ENCODE results near the gene SEC22A. TPM values are rescaled to one million over a fixed set of nuclear protein-coding genes. Genes with fewer than 3 reads are reported as not detected.
A peak's percentile ranks its signal among the peaks of the same experiment; 100 is the strongest.

The SEC22A gene
- total RNA-seq (10 to 100 TPM in 6 of 10 donors, 1 to 10 TPM in 4; 7.0 to 13.6 (median 10.3) TPM), polyA plus RNA-seq (1 to 10 TPM; 2.9 to 9.5 TPM)
- long read RNA-seq, donor 1, full-length matches to known transcripts, result 18 of 20 reads
- long read RNA-seq, donor 1, partial matches to known transcripts, result 0 of 20 reads
- long read RNA-seq, donor 1, other reads (novel, unspliced or antisense), result 2 of 20 reads
- long read RNA-seq, donor 2, full-length matches to known transcripts, result 11 of 14 reads
- long read RNA-seq, donor 2, partial matches to known transcripts, result 0 of 14 reads
- long read RNA-seq, donor 2, other reads (novel, unspliced or antisense), result 3 of 14 reads
- long read RNA-seq, donor 3, transcript SEC22A-210 (7 exons, 972 nt), result major isoform, 20 of 23 reads
- long read RNA-seq, donor 3, partial matches to known transcripts, result 1 of 23 reads
- long read RNA-seq, donor 3, other reads (novel, unspliced or antisense), result 2 of 23 reads

- ATAC-seq (peak; percentile 98 to 100 (median 99)), DNase-seq (peak; percentile 90 to 94)
- WGBS, 2 donors, result 0 to 1% methylated on average over 57 to 60 of the region's 60 CpGs
- H3K27ac ChIP-seq, result peak within 1 kb of the TSS; percentile 41 to 95 (median 86)
- no peak for TF ChIP-seq CTCF (IDR thresholded peaks at IDR 0.05)
- no peaks in the 10 kb centered on the region for H3K36me3 ChIP-seq
- intact Hi-C loops (cut with DNase I), result loop anchor here in 1 of 10 donors (10.0 kb wide), 1 partner anchor 167 kb away; no protein-coding TSS in a partner anchor
- H3K4me1 ChIP-seq, result peaks cover 0 to 21% (median 15%) of the 10 kb centered on the region in 9 donors
- no peaks in the 10 kb centered on the region for H3K27me3 ChIP-seq
- H3K4me3 ChIP-seq, result peak within 1 kb of the TSS; percentile 78 to 100 (median 94)
- peaks cover 0 to 6% (median 0%) of the 10 kb centered on the region in 11 donors for H3K9me3 ChIP-seq
Observed at GRCh38 chr3:123201557-123202427, at the start of gene SEC22A. Gene SEC22A (plus strand): TSS chr3:123201943. CDS start chr3:123209218, 7,275 bp downstream.

- peaks cover 0 to 84% (median 8%) of the 10 kb centered on the region in 9 donors for H3K36me3 ChIP-seq
- H3K27me3 ChIP-seq, result no peaks in the 10 kb centered on the region
- no peak overlapping the region for H3K4me3 ChIP-seq
- WGBS, 2 donors, result 93 to 97% methylated on average over 3 of the region's 3 CpGs
- H3K9me3 ChIP-seq, result no peaks in the 10 kb centered on the region
- DNase-seq, result no peak
- peak overlapping the region in 1 of 10 donors; percentile 57 for H3K27ac ChIP-seq
- peaks cover 0 to 30% (median 5%) of the 10 kb centered on the region in 9 donors for H3K4me1 ChIP-seq
- TF ChIP-seq CTCF (IDR thresholded peaks at IDR 0.05), result no peak
- intact Hi-C loops (cut with DNase I), result no loop called here
- ATAC-seq, result peak in 1 of 8 donors; percentile 30
Observed at GRCh38 chr3:123152687-123153086, 49.1 kb upstream of the SEC22A start.

- H3K9me3 ChIP-seq, result no peaks in the 10 kb centered on the region
- H3K4me1 ChIP-seq, result peaks cover 0 to 35% (median 8%) of the 10 kb centered on the region in 9 donors
- DNase-seq (no peak), ATAC-seq (no peak)
- 91 to 93% methylated on average over 6 of the region's 6 CpGs for WGBS, 2 donors
- intact Hi-C loops (cut with DNase I), result no loop called here
- no peak overlapping the region for H3K4me3 ChIP-seq
- H3K27ac ChIP-seq, result peak overlapping the region in 1 of 10 donors; percentile 57
- TF ChIP-seq CTCF (IDR thresholded peaks at IDR 0.05), result no peak
- H3K36me3 ChIP-seq, result peaks cover 0 to 84% (median 8%) of the 10 kb centered on the region in 9 donors
- H3K27me3 ChIP-seq, result no peaks in the 10 kb centered on the region
Observed at GRCh38 chr3:123153125-123154019, 48.4 kb upstream of the SEC22A start.
